NB4 (cell line): ENCODE data around the gene KCNJ5.

Experiments used
- POLR2A ChIP-seq: IDR thresholded peaks from 2 replicates; pipeline ENCODE4 v1.6.1; 2011; ENCODE audit warnings: mild to moderate bottlenecking; ENCODE audit not compliant: insufficient read length; ENCODE audit errors: extremely low read depth
- TF ChIP-seq, protein P1 (sequence below): IDR thresholded peaks from one replicate; pipeline ENCODE4 v1.5.1; 2012; ENCODE audit warnings: low read depth, low read length

DNA sequence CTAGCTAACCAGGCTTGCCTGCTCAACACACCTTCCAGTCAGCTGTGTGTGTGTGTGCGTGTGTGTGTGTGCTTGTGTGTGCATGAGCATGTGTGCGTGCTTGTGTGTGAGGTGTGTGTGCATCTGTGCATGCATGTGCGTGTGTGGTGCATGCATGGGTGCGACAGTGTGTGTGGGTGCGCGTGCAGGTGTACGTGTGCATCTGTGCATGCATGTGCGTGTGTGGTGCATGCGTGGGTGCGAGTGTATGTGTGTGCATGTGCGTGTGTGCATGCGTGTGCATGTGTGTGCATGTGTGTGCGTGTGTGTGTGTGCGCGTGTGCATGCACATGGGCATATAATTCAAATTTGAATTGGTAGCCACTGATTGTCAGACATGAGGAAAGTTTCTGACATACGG, 62.0 kb downstream of the KCNJ5 start:
- TF ChIP-seq, protein P1, sequence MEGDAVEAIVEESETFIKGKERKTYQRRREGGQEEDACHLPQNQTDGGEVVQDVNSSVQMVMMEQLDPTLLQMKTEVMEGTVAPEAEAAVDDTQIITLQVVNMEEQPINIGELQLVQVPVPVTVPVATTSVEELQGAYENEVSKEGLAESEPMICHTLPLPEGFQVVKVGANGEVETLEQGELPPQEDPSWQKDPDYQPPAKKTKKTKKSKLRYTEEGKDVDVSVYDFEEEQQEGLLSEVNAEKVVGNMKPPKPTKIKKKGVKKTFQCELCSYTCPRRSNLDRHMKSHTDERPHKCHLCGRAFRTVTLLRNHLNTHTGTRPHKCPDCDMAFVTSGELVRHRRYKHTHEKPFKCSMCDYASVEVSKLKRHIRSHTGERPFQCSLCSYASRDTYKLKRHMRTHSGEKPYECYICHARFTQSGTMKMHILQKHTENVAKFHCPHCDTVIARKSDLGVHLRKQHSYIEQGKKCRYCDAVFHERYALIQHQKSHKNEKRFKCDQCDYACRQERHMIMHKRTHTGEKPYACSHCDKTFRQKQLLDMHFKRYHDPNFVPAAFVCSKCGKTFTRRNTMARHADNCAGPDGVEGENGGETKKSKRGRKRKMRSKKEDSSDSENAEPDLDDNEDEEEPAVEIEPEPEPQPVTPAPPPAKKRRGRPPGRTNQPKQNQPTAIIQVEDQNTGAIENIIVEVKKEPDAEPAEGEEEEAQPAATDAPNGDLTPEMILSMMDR, result no peak
- no peak for TF ChIP-seq POLR2A
